Activated B cell treated with CpG ODN at 0.5 μM for 24 hours (primary cell): Measurements from ENCODE around the gene ACADS. TPM values are rescaled to one million over a fixed set of nuclear protein-coding genes. Genes with fewer than 3 reads are reported as not detected.

ENCODE experiments used
- ATAC-seq: fragments of 200-7000 bp; cut with Tn5 transposase; one replicate; pipeline ENCODE4 v1.10.0; 2021; ENCODE audit warnings: low read depth, mild to moderate bottlenecking, moderate library complexity
- CTCF ChIA-PET: fragments of 350-600 bp; sonication (Branson Sonifier 250); formaldehyde crosslinking; loops from one replicate; lab custom pipeline; 2021; ENCODE audit warnings: antibody characterized with exemption; lab: Charles Lee
- POLR2A ChIA-PET: fragments of 350-600 bp; sonication (Branson Sonifier 250); formaldehyde crosslinking; loops from one replicate; lab custom pipeline; 2021; ENCODE audit warnings: antibody characterized with exemption; lab: Charles Lee
- DNase-seq: peaks from one replicate; pipeline ENCODE4 v3.0.0; 2022
- H3K27ac Mint-ChIP-seq: one replicate; pipeline ENCODE4 v1.8.0; 2020; ENCODE audit warnings: mixed read lengths
- H3K27me3 Mint-ChIP-seq: one replicate; pipeline ENCODE4 v1.8.0; 2021; ENCODE audit warnings: mixed read lengths
- H3K36me3 Mint-ChIP-seq: one replicate; pipeline ENCODE4 v1.8.0; 2021; ENCODE audit warnings: low read depth, mixed read lengths
- H3K4me1 Mint-ChIP-seq: one replicate; pipeline ENCODE4 v1.8.0; 2021; ENCODE audit warnings: mixed read lengths
- H3K4me3 Mint-ChIP-seq: one replicate; pipeline ENCODE4 v1.8.0; 2020; ENCODE audit warnings: mild to moderate bottlenecking, mixed read lengths
- H3K9me3 Mint-ChIP-seq: one replicate; pipeline ENCODE4 v1.8.0; 2020; ENCODE audit warnings: mixed read lengths
- intact Hi-C: fragments of 100-400 bp; cut with micrococcal nuclease; formaldehyde crosslinking; loops from one replicate; pipeline ENCODE4 v1.15.1; 2024
- total RNA-seq: library from RNA; stranded (reverse); gene quantifications from 2 replicates; pipeline ENCODE4 v1.2.3, GENCODE V29; 2022
- TF ChIP-seq, protein P1 (sequence below): fragments of 200-600 bp; IDR thresholded peaks from one replicate; pipeline ENCODE4 v1.8.0; 2022; ENCODE audit warnings: antibody characterized with exemption, mild to moderate bottlenecking

ACADS gene
- total RNA-seq, 1 donor from 2014 or later = 11.1 TPM

DNA sequence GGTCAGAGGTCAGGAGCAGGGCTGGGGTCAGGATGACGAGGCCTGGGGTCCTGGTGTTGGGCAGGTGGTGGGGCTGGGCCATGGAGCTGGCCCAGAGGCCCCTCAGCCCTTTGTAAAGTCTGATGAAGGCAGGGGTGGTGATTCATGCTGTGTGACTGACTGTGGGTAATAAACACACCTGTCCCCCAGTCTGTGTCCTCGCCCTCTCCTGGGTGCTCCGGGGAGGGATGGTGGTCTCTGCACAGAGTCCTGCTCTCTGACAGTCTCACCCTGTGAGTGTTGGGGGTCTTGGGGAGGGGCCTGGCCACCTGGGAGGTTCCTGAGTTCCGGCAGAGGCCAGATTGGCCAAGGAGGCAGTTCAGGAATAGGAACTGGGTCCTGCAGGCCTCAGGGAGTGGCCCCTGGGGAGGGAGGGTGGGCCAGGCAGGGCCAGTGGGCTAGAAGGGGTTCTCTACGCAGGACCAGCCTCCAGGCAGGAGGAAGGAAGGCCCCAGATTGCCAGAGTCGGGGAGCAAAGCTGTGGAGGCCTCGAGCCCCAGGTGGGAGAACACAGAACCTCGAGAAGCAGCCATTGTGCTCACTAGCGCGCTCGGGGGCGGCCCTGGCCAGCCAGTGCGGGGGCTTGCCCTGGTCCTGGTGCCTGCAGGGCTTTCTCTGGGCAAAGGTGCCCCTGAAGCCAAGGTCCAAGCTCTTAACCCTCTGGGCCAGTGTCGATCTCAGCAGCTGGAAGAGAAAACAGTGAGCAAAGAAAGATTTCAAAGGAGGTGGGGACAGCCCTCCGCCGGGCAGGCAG lies 14.4 kb downstream of the ACADS start:
- no peaks in the 10 kb centered on the region for H3K27me3 Mint-ChIP-seq
- no peak overlapping the region for H3K27ac Mint-ChIP-seq
- DNase-seq (no peak), ATAC-seq (no peak)
- no peaks in the 10 kb centered on the region for H3K4me1 Mint-ChIP-seq
- no peak overlapping the region for H3K4me3 Mint-ChIP-seq
- ChIA-PET POLR2A (interaction anchor here (0.5 kb wide), 1 partner anchor 152 kb away, joined by 5 read pairs; no protein-coding TSS in a partner anchor), CTCF (no interaction called here)
- TF ChIP-seq, protein P1, sequence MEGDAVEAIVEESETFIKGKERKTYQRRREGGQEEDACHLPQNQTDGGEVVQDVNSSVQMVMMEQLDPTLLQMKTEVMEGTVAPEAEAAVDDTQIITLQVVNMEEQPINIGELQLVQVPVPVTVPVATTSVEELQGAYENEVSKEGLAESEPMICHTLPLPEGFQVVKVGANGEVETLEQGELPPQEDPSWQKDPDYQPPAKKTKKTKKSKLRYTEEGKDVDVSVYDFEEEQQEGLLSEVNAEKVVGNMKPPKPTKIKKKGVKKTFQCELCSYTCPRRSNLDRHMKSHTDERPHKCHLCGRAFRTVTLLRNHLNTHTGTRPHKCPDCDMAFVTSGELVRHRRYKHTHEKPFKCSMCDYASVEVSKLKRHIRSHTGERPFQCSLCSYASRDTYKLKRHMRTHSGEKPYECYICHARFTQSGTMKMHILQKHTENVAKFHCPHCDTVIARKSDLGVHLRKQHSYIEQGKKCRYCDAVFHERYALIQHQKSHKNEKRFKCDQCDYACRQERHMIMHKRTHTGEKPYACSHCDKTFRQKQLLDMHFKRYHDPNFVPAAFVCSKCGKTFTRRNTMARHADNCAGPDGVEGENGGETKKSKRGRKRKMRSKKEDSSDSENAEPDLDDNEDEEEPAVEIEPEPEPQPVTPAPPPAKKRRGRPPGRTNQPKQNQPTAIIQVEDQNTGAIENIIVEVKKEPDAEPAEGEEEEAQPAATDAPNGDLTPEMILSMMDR = no peak
- intact Hi-C loops = no loop called here
- H3K36me3 Mint-ChIP-seq = no peaks in the 10 kb centered on the region
- no peaks in the 10 kb centered on the region for H3K9me3 Mint-ChIP-seq

- no peaks in the 10 kb centered on the region for H3K4me1 Mint-ChIP-seq
- intact Hi-C loops = no loop called here
- ChIA-PET CTCF (no interaction called here), POLR2A (no interaction called here)
- no peaks in the 10 kb centered on the region for H3K9me3 Mint-ChIP-seq
- no peaks in the 10 kb centered on the region for H3K36me3 Mint-ChIP-seq
- H3K27ac Mint-ChIP-seq = no peak overlapping the region
- TF ChIP-seq, protein P1 = no peak
- H3K4me3 Mint-ChIP-seq = no peak overlapping the region
- H3K27me3 Mint-ChIP-seq = no peaks in the 10 kb centered on the region
- DNase-seq (no peak), ATAC-seq (no peak)
These were observed 15.2 kb downstream of the ACADS start for GRCh38 chr12:120740871-120741270.

DNA sequence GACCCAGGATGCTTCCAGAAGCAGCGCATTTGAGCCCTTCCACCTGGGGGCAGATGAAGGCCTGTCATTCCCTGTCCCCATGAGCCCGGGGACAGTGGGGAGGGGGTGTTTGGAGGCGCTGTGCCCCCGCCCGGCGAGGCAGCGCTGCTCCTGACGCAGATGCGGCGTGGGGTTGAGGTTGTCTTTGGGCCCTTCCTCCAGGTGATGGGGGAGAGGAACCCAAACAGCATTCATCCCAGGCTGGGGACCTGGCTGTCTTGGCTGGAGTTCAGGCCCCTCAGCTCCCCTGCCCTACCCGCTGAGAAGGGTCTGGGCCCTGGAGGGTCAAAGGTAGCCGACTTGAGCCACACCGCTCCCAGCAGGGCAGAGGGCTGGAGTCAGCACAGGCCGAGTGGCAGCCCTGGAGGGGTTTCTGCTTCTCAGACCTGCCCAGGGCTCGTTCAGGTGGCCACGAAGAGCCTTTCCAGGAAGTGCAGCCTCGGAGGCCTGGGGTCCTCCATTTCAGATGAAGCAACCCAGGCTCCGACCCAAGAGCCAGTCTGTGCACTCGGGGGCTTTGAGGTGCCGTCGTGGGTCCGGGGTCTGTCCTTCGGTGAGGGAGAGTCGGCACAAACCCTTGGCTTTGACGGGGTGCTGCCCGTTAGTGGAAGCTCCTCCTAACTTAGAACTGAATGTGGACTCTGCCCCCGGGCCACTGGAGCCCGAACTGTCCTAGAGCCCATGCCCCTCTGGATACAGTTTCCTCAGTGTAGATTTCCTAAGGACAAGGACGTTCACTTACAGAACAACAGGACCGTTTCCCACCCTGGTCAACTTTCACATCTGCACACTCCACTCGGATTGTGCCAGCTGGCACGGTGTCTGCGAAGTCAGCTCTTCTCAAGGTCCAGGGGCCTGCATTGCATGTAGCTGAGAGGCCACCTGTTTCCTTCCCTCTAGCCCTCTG lies 16.1 kb downstream of the ACADS start:
- CTCF ChIA-PET = no interaction called here
- no peak for ATAC-seq
- no peak for DNase-seq
- Mint-ChIP-seq H3K27ac (no peak overlapping the region), H3K36me3 (no peaks in the 10 kb centered on the region), H3K9me3 (no peaks in the 10 kb centered on the region), H3K27me3 (no peaks in the 10 kb centered on the region), H3K4me1 (no peaks in the 10 kb centered on the region), H3K4me3 (no peak overlapping the region)
- intact Hi-C loops = no loop called here
- POLR2A ChIA-PET = no interaction called here
- TF ChIP-seq, protein P1 = no peak

- TF ChIP-seq, protein P1 = no peak
- no peaks in the 10 kb centered on the region for H3K36me3 Mint-ChIP-seq
- H3K9me3 Mint-ChIP-seq = no peaks in the 10 kb centered on the region
- ChIA-PET CTCF (no interaction called here), POLR2A (interaction anchor here (0.6 kb wide), 1 partner anchor 655 kb away, joined by 5 read pairs; the partner anchor contains the start of gene RNF34)
- H3K27me3 Mint-ChIP-seq = no peaks in the 10 kb centered on the region
- H3K4me1 Mint-ChIP-seq = no peaks in the 10 kb centered on the region
- H3K27ac Mint-ChIP-seq = no peak overlapping the region
- H3K4me3 Mint-ChIP-seq = no peak overlapping the region
- no peak for DNase-seq
- intact Hi-C loops = no loop called here
- no peak for ATAC-seq
These were observed 19.4 kb downstream of the ACADS start for GRCh38 chr12:120744922-120745493.
